ENCODE measurements around the gene ZPBP. TPM values are rescaled to one million over a fixed set of nuclear protein-coding genes. Genes with fewer than 3 reads are reported as not detected.

The ZPBP gene
- not detected in 2 replicates for total RNA-seq

GRCh38 chr7:50092579-50093491 lies at the start of gene ZPBP:
TSS of gene ZPBP (minus strand) at chr7:50093246. CDS start at chr7:50093194, 52 bp downstream.
- no peak for DNase-seq (ENCODE audit: low read depth, low spot score)

GRCh38 chr7:50142425-50143017 lies 49.5 kb upstream of the ZPBP start:
- DNase-seq (ENCODE audit: low read depth, low spot score), result no peak

GRCh38 chr7:50141854-50142253 lies 48.8 kb upstream of the ZPBP start:
- no peak for DNase-seq (ENCODE audit: low read depth, low spot score)

- no peak for DNase-seq (ENCODE audit: low read depth, low spot score)
Observed at GRCh38 chr7:50141131-50141530, 48.1 kb upstream of the ZPBP start.

GRCh38 chr7:50140688-50141087 lies 47.6 kb upstream of the ZPBP start:
- no peak for DNase-seq (ENCODE audit: low read depth, low spot score)

GRCh38 chr7:50138101-50138500 lies 45.1 kb upstream of the ZPBP start:
- no peak for DNase-seq (ENCODE audit: low read depth, low spot score)

- no peak for DNase-seq (ENCODE audit: low read depth, low spot score)
Observed at GRCh38 chr7:50125766-50126165, 32.7 kb upstream of the ZPBP start.

- DNase-seq (ENCODE audit: low read depth, low spot score), result no peak
Observed at GRCh38 chr7:50121286-50121685, 28.2 kb upstream of the ZPBP start.

GRCh38 chr7:50119815-50120637 lies 27.0 kb upstream of the ZPBP start:
- DNase-seq (ENCODE audit: low read depth, low spot score), result no peak

GRCh38 chr7:50112250-50112649 lies 19.2 kb upstream of the ZPBP start:
- DNase-seq (ENCODE audit: low read depth, low spot score), result no peak

- no peak for DNase-seq (ENCODE audit: low read depth, low spot score)
Observed at GRCh38 chr7:50101873-50102272, 8.8 kb upstream of the ZPBP start.

- DNase-seq (ENCODE audit: low read depth, low spot score), result no peak
Observed at GRCh38 chr7:50095634-50096033, 2.6 kb upstream of the ZPBP start.

- no peak for DNase-seq (ENCODE audit: low read depth, low spot score)
Observed at GRCh38 chr7:50088463-50089129, 4.5 kb downstream of the ZPBP start.

GRCh38 chr7:50085344-50085743 lies 7.7 kb downstream of the ZPBP start:
- no peak for DNase-seq (ENCODE audit: low read depth, low spot score)

- DNase-seq (ENCODE audit: low read depth, low spot score), result no peak
Observed at GRCh38 chr7:50073093-50073492, 20.0 kb downstream of the ZPBP start.

GRCh38 chr7:50069613-50070012 lies 23.4 kb downstream of the ZPBP start:
- no peak for DNase-seq (ENCODE audit: low read depth, low spot score)

GRCh38 chr7:50068850-50069551 lies 24.0 kb downstream of the ZPBP start:
- no peak for DNase-seq (ENCODE audit: low read depth, low spot score)

- DNase-seq (ENCODE audit: low read depth, low spot score), result no peak
Observed at GRCh38 chr7:50068026-50068425, 25.0 kb downstream of the ZPBP start.

- no peak for DNase-seq (ENCODE audit: low read depth, low spot score)
Observed at GRCh38 chr7:50062951-50063350, 30.1 kb downstream of the ZPBP start.

- no peak for DNase-seq (ENCODE audit: low read depth, low spot score)
Observed at GRCh38 chr7:50056131-50056530, 36.9 kb downstream of the ZPBP start.

GRCh38 chr7:50047716-50048115 lies 45.3 kb downstream of the ZPBP start:
- DNase-seq (ENCODE audit: low read depth, low spot score), result no peak

Data from pulmonary artery endothelial cell (primary cell).